Ishikawa (cell line): ENCODE data around the gene SLC16A4.

ENCODE experiments used
- CEBPB ChIP-seq: IDR thresholded peaks from 2 replicates; pipeline ENCODE4 v1.6.1; 2012
- CREB1 ChIP-seq: IDR thresholded peaks from 2 replicates; pipeline ENCODE4 v1.6.1; 2012; ENCODE audit warnings: low read depth
- EGR1 ChIP-seq: IDR thresholded peaks from 2 replicates; pipeline ENCODE4 v1.6.1; 2012
- EP300 ChIP-seq: IDR thresholded peaks from 2 replicates; pipeline ENCODE4 v1.6.1; 2012; ENCODE audit warnings: borderline replicate concordance
- FOXM1 ChIP-seq: IDR thresholded peaks from 2 replicates; pipeline ENCODE4 v1.6.1; 2012; ENCODE audit warnings: low read depth, borderline replicate concordance
- MAX ChIP-seq: IDR thresholded peaks from 2 replicates; pipeline ENCODE4 v1.6.1; 2012
- NFIC ChIP-seq: IDR thresholded peaks from 2 replicates; pipeline ENCODE4 v1.6.1; 2012
- RAD21 ChIP-seq: IDR thresholded peaks from 2 replicates; pipeline ENCODE4 v1.6.1; 2012; ENCODE audit warnings: low read depth
- REST ChIP-seq: IDR thresholded peaks from 2 replicates; pipeline ENCODE4 v1.6.1; 2012; ENCODE audit warnings: low read depth, mild to moderate bottlenecking
- TAF1 ChIP-seq: IDR thresholded peaks from 2 replicates; pipeline ENCODE4 v1.6.1; 2012; ENCODE audit warnings: low read depth, mild to moderate bottlenecking
- TCF12 ChIP-seq: IDR thresholded peaks from 2 replicates; pipeline ENCODE4 v1.6.1; 2012; ENCODE audit warnings: low read depth
- TEAD4 ChIP-seq: IDR thresholded peaks from 2 replicates; pipeline ENCODE4 v1.6.1; 2012
- USF1 ChIP-seq: IDR thresholded peaks from 2 replicates; pipeline ENCODE4 v1.6.1; 2012
- YY1 ChIP-seq: IDR thresholded peaks from 2 replicates; pipeline ENCODE4 v1.6.1; 2012; ENCODE audit warnings: low read depth
- ZBTB7A ChIP-seq: IDR thresholded peaks from 2 replicates; pipeline ENCODE4 v1.6.1; 2012; ENCODE audit warnings: low read depth

SLC16A4 gene

GRCh38 chr1:110408488-110408887, 17.7 kb upstream of the SLC16A4 start:
- TF ChIP-seq ZBTB7A = no peak
- TF ChIP-seq FOXM1 = no peak
- no peak for TF ChIP-seq TCF12
- no peak for TF ChIP-seq CEBPB
- TF ChIP-seq TAF1 = no peak
- TF ChIP-seq TEAD4 = no peak
- TF ChIP-seq CREB1 = no peak
- TF ChIP-seq USF1 = no peak
- no peak for TF ChIP-seq REST
- TF ChIP-seq EGR1 = no peak
- no peak for TF ChIP-seq NFIC
- TF ChIP-seq MAX = no peak
- TF ChIP-seq YY1 = no peak
- TF ChIP-seq RAD21 = no peak
- TF ChIP-seq EP300 = no peak

GRCh38 chr1:110407260-110408210, 16.7 kb upstream of the SLC16A4 start, which contains the start of gene LAMTOR5:
Gene LAMTOR5 (minus strand): TSS chr1:110407694. CDS start chr1:110407620, 74 bp downstream.
- peak; percentile 92 for TF ChIP-seq MAX
- no peak; the same call in 1 of the 2 replicates for TF ChIP-seq CEBPB
- 0 out of 2 replicates have a peak, but pooled peaks have one; percentile 6 for TF ChIP-seq NFIC
- TF ChIP-seq CREB1 = peak; percentile 90
- TF ChIP-seq TAF1 = peak; percentile 79
- peak; percentile 14; the same call in 1 of the 2 replicates for TF ChIP-seq EP300
- peak; percentile 79 for TF ChIP-seq YY1
- TF ChIP-seq USF1 = peak; percentile 89
- TF ChIP-seq ZBTB7A = peak; percentile 72
- no peak; the same call in 1 of the 2 replicates for TF ChIP-seq RAD21
- TF ChIP-seq REST = no peak
- peak; percentile 55; the same call in 1 of the 2 replicates for TF ChIP-seq TCF12
- TF ChIP-seq FOXM1 = no peak
- TF ChIP-seq TEAD4 = peak; percentile 58
- TF ChIP-seq EGR1 = no peak

- no peak for TF ChIP-seq CEBPB
- no peak for TF ChIP-seq EP300
- no peak for TF ChIP-seq EGR1
- no peak for TF ChIP-seq YY1
- no peak for TF ChIP-seq ZBTB7A
- no peak for TF ChIP-seq RAD21
- no peak for TF ChIP-seq TAF1
- TF ChIP-seq TEAD4 = no peak
- no peak for TF ChIP-seq MAX
- TF ChIP-seq TCF12 = no peak
- no peak for TF ChIP-seq FOXM1
- no peak for TF ChIP-seq REST
- no peak for TF ChIP-seq NFIC
Observed at GRCh38 chr1:110404401-110404800, 13.6 kb upstream of the SLC16A4 start.
